GM23338 (cell line): ENCODE results near the gene APIP. TPM values are rescaled to one million over a fixed set of nuclear protein-coding genes. Genes with fewer than 3 reads are reported as not detected.

Experiments used
- ATAC-seq: fragments of 200-7000 bp; cut with Tn5 transposase; 3 replicates; pipeline ENCODE4 v1.9.1; 2020
- DNase-seq: peaks from one replicate; pipeline ENCODE4 v3.0.0-alpha.2; 2015; ENCODE audit warnings: low spot score
- H2AFZ ChIP-seq: fragments of 200-600 bp; sonication (generic); 2 replicates; pipeline ENCODE4 v1.8.0; 2016; ENCODE audit warnings: antibody characterized with exemption, mild to moderate bottlenecking, moderate library complexity
- H3F3A ChIP-seq: fragments of 200-600 bp; sonication (generic); replicated peaks from 2 replicates; pipeline ENCODE4 v1.8.0; 2017; ENCODE audit warnings: antibody characterized with exemption, mixed run types, low read depth
- H3K27ac ChIP-seq: fragments of 200-600 bp; sonication (generic); 2 replicates; pipeline ENCODE4 v1.6.1; 2016; ENCODE audit warnings: low read depth
- H3K27me3 ChIP-seq: fragments of 200-600 bp; sonication (generic); 2 replicates; pipeline ENCODE4 v1.8.0; 2016; ENCODE audit warnings: mild to moderate bottlenecking, mixed run types, moderate library complexity; ENCODE audit not compliant: insufficient read depth
- H3K36me3 ChIP-seq: fragments of 200-600 bp; sonication (generic); 2 replicates; pipeline ENCODE4 v1.8.0; 2016; ENCODE audit warnings: mild to moderate bottlenecking; ENCODE audit not compliant: insufficient read depth
- H3K4me1 ChIP-seq: fragments of 200-600 bp; sonication (generic); 2 replicates; pipeline ENCODE4 v1.8.0; 2016; ENCODE audit warnings: mild to moderate bottlenecking, moderate library complexity; ENCODE audit not compliant: insufficient read depth
- H3K4me2 ChIP-seq: fragments of 200-600 bp; sonication (generic); 2 replicates; pipeline ENCODE4 v1.7.1; 2017; ENCODE audit warnings: mixed run types
- H3K4me3 ChIP-seq: fragments of 200-600 bp; sonication (generic); 2 replicates; pipeline ENCODE4 v1.6.1; 2016; ENCODE audit warnings: mixed run types
- H3K79me2 ChIP-seq: fragments of 200-600 bp; sonication (generic); replicated peaks from 2 replicates; pipeline ENCODE4 v1.8.0; 2017; ENCODE audit warnings: mild to moderate bottlenecking; ENCODE audit not compliant: insufficient read depth
- H3K9me2 ChIP-seq: fragments of 200-600 bp; sonication (generic); 2 replicates; pipeline ENCODE4 v1.8.0; 2017; ENCODE audit not compliant: insufficient read depth
- H4K20me1 ChIP-seq: fragments of 200-600 bp; sonication (generic); replicated peaks from 2 replicates; pipeline ENCODE4 v1.8.0; 2017; ENCODE audit warnings: mild to moderate bottlenecking; ENCODE audit not compliant: insufficient read depth
- H3K27ac Mint-ChIP-seq: 2 replicates; pipeline ENCODE4 v1.8.0; 2020; ENCODE audit warnings: inconsistent platforms, mild to moderate bottlenecking, moderate library complexity, mixed read lengths
- H3K27me3 Mint-ChIP-seq: 3 replicates; pipeline ENCODE4 v1.8.0; 2022; ENCODE audit warnings: low read depth, mild to moderate bottlenecking, moderate library complexity, mixed read lengths, inconsistent platforms; ENCODE audit not compliant: insufficient read depth, poor library complexity
- H3K36me3 Mint-ChIP-seq: 3 replicates; pipeline ENCODE4 v1.8.0; 2021; ENCODE audit warnings: low read depth, mild to moderate bottlenecking, inconsistent platforms, moderate library complexity, mixed read lengths
- H3K4me1 Mint-ChIP-seq: 3 replicates; pipeline ENCODE4 v1.8.0; 2020; ENCODE audit warnings: mild to moderate bottlenecking, inconsistent platforms, mixed read lengths
- H3K4me3 Mint-ChIP-seq: 3 replicates; pipeline ENCODE4 v1.8.0; 2021; ENCODE audit warnings: moderate library complexity, mild to moderate bottlenecking, inconsistent platforms, mixed read lengths
- H3K9me3 Mint-ChIP-seq: 3 replicates; pipeline ENCODE4 v1.8.0; 2020; ENCODE audit warnings: moderate library complexity, mild to moderate bottlenecking, inconsistent platforms, mixed read lengths
- CREB1 ChIP-seq: fragments of 250-450 bp; sonication (Bioruptor Pico); IDR thresholded peaks from 2 replicates; pipeline ENCODE4 v1.5.0; 2020; ENCODE audit warnings: low read depth, mild to moderate bottlenecking, moderate library complexity
- NANOG ChIP-seq: IDR thresholded peaks from 2 replicates; pipeline ENCODE4 v1.6.1; 2016; ENCODE audit warnings: antibody characterized with exemption, borderline replicate concordance
- ZNF331 ChIP-seq: fragments of 250-450 bp; sonication (Bioruptor Pico); IDR thresholded peaks from 2 replicates; pipeline ENCODE4 v1.5.0; 2020; ENCODE audit warnings: low read depth, mild to moderate bottlenecking, moderate library complexity
- polyA plus RNA-seq: library from polyadenylated mRNA; unstranded; fragments of >200 nt; fragmentation: Nextera tagmentation; extraction: Ambion mirVana; gene quantifications from 2 replicates; pipeline ENCODE4 v1.2.1, GENCODE V29; 2016
- total RNA-seq: library from RNA; depleted of rRNA; stranded (reverse); fragments of >200 nt; shearing (Covaris generic); gene quantifications from 2 replicates; pipeline ENCODE4 v1.2.3, GENCODE V29; 2014
- TF ChIP-seq, protein P1 (sequence below): fragments of 250-450 bp; sonication (Bioruptor Pico); IDR thresholded peaks from 2 replicates; pipeline ENCODE4 v1.5.0; 2020; ENCODE audit warnings: mild to moderate bottlenecking, moderate library complexity

APIP gene
- total and polyA plus RNA-seq, 2 experiments from 2014 or later, result 35.7 to 50.3 TPM

GRCh38 chr11:34855021-34855753 is 61.0 kb downstream of the APIP start:
- Histone ChIP-seq H3K27me3 (no peaks in the 10 kb centered on the region), H3K79me2 (no peaks in the 10 kb centered on the region), H3K4me1 (0 out of 2 replicates have a peak, but pooled peaks cover 4% of the 10 kb centered on the region), H3F3A (no peaks in the 10 kb centered on the region), H3K4me2 (no peak overlapping the region), H3K36me3 (no peaks in the 10 kb centered on the region), H4K20me1 (no peaks in the 10 kb centered on the region), H3K27ac (no peak overlapping the region), H2AFZ (no peak overlapping the region), H3K9me2 (no peaks in the 10 kb centered on the region), H3K4me3 (no peak overlapping the region)
- Mint-ChIP-seq H3K9me3 (no peaks in the 10 kb centered on the region), H3K36me3 (no peaks in the 10 kb centered on the region), H3K4me1 (peaks cover 10% of the 10 kb centered on the region; the same call in 2 of the 3 replicates), H3K27me3 (peaks cover 2% of the 10 kb centered on the region), H3K4me3 (no peak overlapping the region), H3K27ac (no peak overlapping the region)
- no peak for ATAC-seq
- DNase-seq, result peak; percentile 27
- no peak for TF ChIP-seq CREB1 (CRISPR knock-in tag)
- TF ChIP-seq, protein P1, sequence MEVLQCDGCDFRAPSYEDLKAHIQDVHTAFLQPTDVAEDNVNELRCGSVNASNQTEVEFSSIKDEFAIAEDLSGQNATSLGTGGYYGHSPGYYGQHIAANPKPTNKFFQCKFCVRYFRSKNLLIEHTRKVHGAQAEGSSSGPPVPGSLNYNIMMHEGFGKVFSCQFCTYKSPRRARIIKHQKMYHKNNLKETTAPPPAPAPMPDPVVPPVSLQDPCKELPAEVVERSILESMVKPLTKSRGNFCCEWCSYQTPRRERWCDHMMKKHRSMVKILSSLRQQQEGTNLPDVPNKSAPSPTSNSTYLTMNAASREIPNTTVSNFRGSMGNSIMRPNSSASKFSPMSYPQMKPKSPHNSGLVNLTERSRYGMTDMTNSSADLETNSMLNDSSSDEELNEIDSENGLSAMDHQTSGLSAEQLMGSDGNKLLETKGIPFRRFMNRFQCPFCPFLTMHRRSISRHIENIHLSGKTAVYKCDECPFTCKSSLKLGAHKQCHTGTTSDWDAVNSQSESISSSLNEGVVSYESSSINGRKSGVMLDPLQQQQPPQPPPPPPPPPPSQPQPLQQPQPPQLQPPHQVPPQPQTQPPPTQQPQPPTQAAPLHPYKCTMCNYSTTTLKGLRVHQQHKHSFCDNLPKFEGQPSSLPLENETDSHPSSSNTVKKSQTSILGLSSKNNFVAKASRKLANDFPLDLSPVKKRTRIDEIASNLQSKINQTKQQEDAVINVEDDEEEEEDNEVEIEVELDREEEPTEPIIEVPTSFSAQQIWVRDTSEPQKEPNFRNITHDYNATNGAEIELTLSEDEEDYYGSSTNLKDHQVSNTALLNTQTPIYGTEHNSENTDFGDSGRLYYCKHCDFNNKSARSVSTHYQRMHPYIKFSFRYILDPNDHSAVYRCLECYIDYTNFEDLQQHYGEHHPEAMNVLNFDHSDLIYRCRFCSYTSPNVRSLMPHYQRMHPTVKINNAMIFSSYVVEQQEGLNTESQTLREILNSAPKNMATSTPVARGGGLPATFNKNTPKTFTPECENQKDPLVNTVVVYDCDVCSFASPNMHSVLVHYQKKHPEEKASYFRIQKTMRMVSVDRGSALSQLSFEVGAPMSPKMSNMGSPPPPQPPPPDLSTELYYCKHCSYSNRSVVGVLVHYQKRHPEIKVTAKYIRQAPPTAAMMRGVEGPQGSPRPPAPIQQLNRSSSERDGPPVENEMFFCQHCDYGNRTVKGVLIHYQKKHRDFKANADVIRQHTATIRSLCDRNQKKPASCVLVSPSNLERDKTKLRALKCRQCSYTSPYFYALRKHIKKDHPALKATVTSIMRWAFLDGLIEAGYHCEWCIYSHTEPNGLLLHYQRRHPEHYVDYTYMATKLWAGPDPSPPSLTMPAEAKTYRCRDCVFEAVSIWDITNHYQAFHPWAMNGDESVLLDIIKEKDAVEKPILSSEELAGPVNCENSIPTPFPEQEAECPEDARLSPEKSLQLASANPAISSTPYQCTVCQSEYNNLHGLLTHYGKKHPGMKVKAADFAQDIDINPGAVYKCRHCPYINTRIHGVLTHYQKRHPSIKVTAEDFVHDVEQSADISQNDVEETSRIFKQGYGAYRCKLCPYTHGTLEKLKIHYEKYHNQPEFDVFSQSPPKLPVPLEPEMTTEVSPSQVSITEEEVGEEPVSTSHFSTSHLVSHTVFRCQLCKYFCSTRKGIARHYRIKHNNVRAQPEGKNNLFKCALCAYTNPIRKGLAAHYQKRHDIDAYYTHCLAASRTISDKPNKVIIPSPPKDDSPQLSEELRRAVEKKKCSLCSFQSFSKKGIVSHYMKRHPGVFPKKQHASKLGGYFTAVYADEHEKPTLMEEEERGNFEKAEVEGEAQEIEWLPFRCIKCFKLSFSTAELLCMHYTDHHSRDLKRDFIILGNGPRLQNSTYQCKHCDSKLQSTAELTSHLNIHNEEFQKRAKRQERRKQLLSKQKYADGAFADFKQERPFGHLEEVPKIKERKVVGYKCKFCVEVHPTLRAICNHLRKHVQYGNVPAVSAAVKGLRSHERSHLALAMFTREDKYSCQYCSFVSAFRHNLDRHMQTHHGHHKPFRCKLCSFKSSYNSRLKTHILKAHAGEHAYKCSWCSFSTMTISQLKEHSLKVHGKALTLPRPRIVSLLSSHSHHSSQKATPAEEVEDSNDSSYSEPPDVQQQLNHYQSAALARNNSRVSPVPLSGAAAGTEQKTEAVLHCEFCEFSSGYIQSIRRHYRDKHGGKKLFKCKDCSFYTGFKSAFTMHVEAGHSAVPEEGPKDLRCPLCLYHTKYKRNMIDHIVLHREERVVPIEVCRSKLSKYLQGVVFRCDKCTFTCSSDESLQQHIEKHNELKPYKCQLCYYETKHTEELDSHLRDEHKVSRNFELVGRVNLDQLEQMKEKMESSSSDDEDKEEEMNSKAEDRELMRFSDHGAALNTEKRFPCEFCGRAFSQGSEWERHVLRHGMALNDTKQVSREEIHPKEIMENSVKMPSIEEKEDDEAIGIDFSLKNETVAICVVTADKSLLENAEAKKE (CRISPR knock-in tag), result no peak

DNA sequence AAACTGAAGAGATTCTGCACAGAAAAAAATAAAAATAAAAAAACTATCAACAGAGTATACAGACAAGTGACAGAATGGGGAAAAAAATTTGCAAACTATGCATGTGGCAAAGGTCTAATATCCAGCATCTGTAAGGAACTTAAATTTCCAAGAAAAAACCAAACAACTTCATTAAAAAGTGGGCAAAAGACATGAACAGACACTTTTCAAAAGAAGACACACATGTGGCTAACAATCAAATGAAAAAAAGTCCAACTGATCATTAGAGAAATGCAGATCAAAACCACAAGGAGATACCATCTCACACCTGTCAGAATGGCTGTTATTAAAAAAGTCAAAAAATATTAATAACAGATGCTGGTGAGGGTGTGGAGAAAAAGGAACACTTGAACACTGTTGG is 64.3 kb downstream of the APIP start:
- Histone ChIP-seq H3F3A (no peaks in the 10 kb centered on the region), H2AFZ (no peak overlapping the region), H3K27ac (no peak overlapping the region), H3K4me2 (no peak overlapping the region), H4K20me1 (no peaks in the 10 kb centered on the region), H3K4me3 (no peak overlapping the region), H3K79me2 (no peaks in the 10 kb centered on the region), H3K9me2 (no peaks in the 10 kb centered on the region), H3K27me3 (no peaks in the 10 kb centered on the region), H3K4me1 (0 out of 2 replicates have a peak, but pooled peaks cover 4% of the 10 kb centered on the region), H3K36me3 (no peaks in the 10 kb centered on the region)
- H3K27ac Mint-ChIP-seq, result no peak overlapping the region
- H3K27me3 Mint-ChIP-seq, result peaks cover 2% of the 10 kb centered on the region
- no peaks in the 10 kb centered on the region for H3K9me3 Mint-ChIP-seq
- ATAC-seq (no peak), DNase-seq (no peak)
- H3K36me3 Mint-ChIP-seq, result no peaks in the 10 kb centered on the region
- TF ChIP-seq NANOG, result no peak
- TF ChIP-seq ZNF331 (CRISPR knock-in tag), result no peak
- peaks cover 10% of the 10 kb centered on the region; the same call in 2 of the 3 replicates for H3K4me1 Mint-ChIP-seq
- H3K4me3 Mint-ChIP-seq, result no peak overlapping the region
